GM18517 (cell line): ENCODE measurements around the gene MX1.
"Not testable (repeated sequence)": the region's sequence is repeated elsewhere in the genome, so short reads cannot be mapped to it uniquely, and the experiment has no call there.

ENCODE experiments used
- ATAC-seq: cut with Tn5 transposase; IDR thresholded peaks from one replicate; pipeline ENCODE4 v1.9.1; 2021; ENCODE audit warnings: mild to moderate bottlenecking, moderate library complexity; ENCODE audit not compliant: unreplicated experiment

Gene MX1

GRCh38 chr21:41407541-41408460, 18.2 kb upstream of the MX1 start:
- ATAC-seq, result no peak

DNA sequence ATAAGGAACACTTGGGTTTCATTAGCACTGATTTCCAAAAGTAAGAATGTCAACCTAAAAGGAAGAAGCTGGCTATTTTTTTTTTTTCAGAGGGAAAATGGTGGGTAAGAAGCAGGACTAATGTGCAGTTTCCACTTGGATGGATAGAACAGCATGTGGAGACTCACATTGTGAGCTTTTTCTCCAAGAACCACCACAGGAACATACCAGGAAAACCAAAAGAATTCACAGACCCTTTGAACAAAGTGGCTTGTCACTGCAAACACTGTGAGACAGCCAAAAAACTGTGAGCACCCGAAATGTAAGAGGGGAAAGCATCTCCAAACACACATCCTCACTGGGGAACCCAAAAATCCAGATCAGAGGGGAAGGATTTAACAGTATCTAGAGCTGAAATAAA, 15.7 kb upstream of the MX1 start:
- no peak for ATAC-seq

GRCh38 chr21:41410767-41411448, 15.1 kb upstream of the MX1 start:
- no peak for ATAC-seq

DNA sequence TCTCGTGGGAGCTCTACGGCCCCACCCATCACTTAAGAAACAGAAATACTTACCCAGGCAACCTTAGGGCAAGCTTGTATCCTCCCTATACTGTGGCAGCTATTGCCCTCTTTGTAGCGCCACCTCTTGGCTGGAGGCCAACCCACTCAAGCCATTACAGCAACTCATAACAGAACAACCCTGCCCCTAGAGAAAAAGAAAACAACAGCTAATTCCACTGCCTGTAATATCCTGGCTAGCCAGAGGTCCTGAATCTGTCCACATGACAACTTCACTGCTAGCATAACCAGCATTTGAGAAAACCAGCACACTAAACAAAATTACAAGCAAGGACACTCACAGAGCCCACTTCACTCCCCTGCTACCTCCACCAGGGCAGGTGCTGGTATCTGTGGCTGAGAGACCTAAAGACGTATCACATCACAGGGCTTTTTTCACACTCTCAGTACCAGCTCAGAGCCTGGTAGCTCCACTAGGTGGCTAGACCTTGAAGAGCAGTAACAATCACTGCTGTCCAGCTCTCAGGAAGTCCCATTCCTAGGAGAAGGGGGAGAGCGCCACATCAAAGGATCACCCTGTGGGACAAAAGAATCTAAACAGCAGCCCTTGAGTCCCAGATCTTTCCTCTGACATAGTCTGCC, 14.5 kb upstream of the MX1 start:
- no peak for ATAC-seq

DNA sequence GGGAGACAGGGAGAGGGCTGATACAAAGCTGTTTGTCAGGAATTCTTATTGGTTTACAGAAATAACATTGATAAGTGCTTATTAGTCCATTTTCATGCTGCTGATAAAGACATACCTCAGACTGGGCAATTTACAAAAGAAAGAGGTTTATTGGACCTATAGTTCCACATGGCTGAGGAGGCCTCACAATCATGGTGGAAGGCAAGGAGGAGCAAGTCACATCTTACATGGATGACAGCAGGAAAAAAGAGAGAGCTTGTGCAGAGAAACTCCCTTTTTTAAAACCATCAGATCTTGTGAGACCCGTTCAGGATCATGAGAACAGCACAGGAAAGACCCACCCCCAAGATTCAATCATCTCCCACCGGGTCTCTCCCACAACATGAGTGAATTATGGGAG, 8.5 kb upstream of the MX1 start:
- ATAC-seq, result not testable (repeated sequence)

GRCh38 chr21:41418393-41418792, 7.6 kb upstream of the MX1 start:
- no peak for ATAC-seq

- no peak for ATAC-seq
Measured at GRCh38 chr21:41418956-41419680, 6.9 kb upstream of the MX1 start.

- no peak for ATAC-seq
Measured at GRCh38 chr21:41419921-41420862, 5.8 kb upstream of the MX1 start.

DNA sequence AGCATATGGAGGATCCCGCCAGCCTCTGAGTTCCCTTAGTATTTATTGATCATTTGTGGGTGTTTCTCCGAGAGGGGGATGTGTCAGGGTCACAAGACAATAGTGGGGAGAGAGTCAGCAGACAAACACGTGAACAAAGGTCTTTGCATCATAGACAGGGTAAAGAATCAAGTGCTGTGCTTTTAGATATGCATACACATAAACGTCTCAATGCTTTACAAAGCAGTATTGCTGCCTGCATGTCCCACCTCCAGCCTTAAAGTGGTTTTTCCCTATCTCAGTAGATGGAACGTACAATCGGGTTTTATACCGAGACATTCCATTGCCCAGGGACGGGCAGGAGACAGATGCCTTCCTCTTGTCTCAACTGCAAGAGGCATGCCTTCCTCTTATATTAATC, 5.0 kb upstream of the MX1 start:
- ATAC-seq, result not testable (repeated sequence)

DNA sequence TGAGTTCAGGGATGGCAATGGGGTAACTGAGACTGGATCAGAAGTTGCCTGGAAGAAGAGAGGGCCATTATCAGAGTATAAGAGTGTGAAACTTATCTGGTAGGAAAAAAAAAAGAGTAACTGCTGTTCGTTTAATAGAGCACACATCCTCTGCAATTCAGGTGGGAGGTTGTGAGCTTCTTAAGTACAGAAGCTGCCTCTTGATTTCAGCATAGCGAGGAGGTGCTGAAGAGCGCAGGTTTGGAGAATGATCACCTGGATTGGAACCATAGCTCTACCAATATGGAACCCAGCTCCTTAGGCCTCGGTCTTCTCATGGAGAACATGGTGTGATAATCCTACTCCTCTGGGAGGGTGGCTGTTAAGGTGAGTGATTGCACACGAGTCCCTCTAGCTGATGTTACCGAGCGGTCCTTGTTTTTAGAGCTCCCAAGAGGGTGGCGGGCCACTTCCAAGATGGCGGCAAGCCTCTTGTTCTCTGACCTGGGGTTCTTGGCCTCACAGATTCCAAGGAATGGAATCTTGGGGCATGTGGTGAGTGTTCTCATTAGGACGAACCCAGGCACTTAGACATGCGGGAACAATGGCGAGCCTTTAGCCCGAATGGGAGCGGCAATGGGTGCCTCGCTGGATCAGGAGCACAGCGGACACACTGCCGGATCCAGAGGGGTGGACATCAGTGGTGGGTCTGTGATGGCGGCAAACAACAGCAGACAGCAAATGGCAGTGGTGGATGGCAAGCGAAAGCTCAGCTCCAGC, 3.3 kb upstream of the MX1 start:
- no peak for ATAC-seq

DNA sequence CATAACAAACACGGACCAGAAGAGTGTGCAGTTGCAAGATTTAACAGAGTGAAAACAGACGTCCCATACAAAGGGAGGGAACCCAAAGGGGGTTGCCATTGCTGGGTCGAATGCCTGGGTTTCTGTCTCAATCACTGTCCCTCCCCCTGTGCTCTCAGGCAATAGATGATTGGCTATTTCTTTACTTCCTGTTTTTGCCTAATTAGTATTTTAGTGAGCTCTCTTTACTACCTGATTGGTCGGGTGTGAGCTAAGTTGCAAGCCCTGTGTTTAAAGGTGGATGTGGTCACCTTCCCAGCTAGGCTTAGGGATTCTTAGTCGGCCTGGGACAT, 2.8 kb upstream of the MX1 start:
- ATAC-seq, result not testable (repeated sequence)

DNA sequence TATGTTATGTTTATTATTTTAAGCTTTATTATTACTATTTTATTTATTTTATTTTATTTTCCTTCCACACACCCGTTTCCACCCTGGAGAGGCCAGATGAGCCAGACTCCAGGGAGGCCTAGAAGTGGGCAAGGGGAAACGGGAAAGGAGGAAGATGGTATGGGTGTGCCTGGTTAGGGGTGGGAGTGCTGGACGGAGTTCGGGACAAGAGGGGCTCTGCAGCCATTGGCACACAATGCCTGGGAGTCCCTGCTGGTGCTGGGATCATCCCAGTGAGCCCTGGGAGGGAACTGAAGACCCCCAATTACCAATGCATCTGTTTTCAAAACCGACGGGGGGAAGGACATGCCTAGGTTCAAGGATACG, 468 bp upstream of the MX1 start:
- ATAC-seq, result no peak

DNA sequence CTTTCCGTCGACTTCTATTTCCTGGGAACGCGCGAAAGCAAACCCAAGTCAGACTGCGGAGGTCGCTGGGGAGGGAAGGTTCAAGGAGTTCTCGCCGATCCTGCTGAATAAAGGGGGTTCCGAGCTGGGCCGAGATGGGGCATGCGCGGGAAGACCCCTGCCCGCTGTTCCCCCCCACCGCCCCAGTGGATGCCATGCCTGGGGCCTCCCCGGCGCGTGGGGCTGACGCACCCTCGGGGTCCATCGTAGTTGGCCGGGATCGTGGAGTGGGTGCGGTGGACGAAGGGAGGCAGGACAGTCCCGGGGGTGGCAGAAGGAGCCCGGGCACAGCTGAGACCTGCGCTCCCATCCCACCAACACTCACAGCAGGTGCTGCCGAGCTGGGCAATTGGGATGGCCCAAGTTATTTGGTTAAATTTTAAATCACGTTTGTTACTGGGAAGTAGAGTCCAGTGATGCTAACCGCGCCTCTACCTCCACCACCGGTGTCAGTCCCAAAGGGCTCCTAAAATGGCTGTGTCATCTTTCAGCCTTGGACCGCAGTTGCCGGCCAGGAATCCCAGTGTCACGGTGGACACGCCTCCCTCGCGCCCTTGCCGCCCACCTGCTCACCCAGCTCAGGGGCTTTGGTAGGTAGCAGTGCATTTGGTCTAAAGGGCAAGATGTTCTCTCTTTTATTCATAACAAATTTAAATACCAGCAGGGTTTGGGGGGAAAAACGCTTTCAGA, 801 bp downstream of the MX1 start:
- no peak for ATAC-seq

DNA sequence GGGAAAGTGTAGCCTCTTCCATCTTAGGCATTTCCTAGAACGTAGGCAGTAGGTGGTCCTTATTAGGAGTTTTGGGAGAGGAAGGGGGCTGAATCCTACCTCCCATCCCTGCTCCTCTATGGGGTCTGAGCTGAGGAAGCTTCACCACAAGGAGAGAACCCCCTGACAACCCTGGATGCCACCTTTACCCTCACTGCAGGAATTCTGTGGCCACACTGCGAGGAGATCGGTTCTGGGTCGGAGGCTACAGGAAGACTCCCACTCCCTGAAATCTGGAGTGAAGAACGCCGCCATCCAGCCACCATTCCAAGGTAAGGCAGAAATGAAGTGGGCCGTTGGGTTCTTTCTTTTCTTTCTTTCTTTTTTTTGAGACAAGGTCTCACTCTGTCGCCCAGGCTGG, 1.5 kb downstream of the MX1 start:
- ATAC-seq, result no peak

GRCh38 chr21:41428311-41428710, 2.3 kb downstream of the MX1 start:
- no peak for ATAC-seq

DNA sequence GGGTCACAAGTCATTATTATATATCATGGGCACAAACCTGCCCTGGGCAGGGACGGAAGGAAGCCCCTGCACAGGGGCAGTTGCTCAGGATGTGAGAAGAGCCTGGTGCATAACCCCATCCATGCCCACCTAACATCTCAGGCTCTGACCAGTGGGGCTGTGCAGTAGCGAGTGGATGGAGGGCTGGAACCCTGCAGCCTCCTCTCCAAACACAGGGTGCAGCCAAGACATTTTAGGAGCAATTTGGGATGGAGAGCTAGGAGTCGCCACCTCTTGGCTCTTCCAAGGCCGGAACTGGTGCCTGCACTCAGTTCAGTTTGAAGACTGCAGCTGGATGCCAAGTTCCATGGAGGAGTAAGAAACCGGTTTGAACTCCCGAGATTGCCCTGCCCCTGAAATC, 2.8 kb downstream of the MX1 start:
- no peak for ATAC-seq

GRCh38 chr21:41429305-41429704, 3.3 kb downstream of the MX1 start:
- ATAC-seq, result no peak

- no peak for ATAC-seq
Measured at GRCh38 chr21:41429925-41430491, 4.0 kb downstream of the MX1 start.
